Measurements from ENCODE around the gene BCL7C.

- TF ChIP-seq CTCF (conservative IDR thresholded peaks at IDR 0.05; ENCODE audit: low read depth, low read length) (no peak), MXI1 (IDR thresholded peaks at IDR 0.05; ENCODE audit: borderline replicate concordance, low read depth, low read length) (no peak), RFX5 (IDR thresholded peaks at IDR 0.05; ENCODE audit: low read depth, low read length) (no peak), CEBPB (IDR thresholded peaks at IDR 0.05; ENCODE audit: low read depth, low read length) (no peak), POLR2A (IDR thresholded peaks at IDR 0.05; ENCODE audit: low read depth, low read length) (no peak), NFE2L2 (IDR thresholded peaks at IDR 0.05; ENCODE audit: low read depth, low read length) (no peak), SMC3 (IDR thresholded peaks at IDR 0.05; ENCODE audit: low read depth, low read length) (no peak), FOS (IDR thresholded peaks at IDR 0.05; ENCODE audit: low read depth, low read length) (no peak), MAZ (IDR thresholded peaks at IDR 0.05; ENCODE audit: borderline replicate concordance, low read depth, low read length) (no peak)
These were observed 19.0 kb upstream of the BCL7C start for GRCh38 chr16:30912794-30913412.
